NAMALWA (cell line): ENCODE measurements around the gene NPC1L1.
"Not testable (repeated sequence)": the region's sequence is repeated elsewhere in the genome, so short reads cannot be mapped to it uniquely, and the experiment has no call there.

Experiments used
- DNase-seq: peaks from one replicate; pipeline ENCODE4 v3.0.0-alpha.2; 2015; ENCODE audit warnings: low spot score

The NPC1L1 gene

DNA sequence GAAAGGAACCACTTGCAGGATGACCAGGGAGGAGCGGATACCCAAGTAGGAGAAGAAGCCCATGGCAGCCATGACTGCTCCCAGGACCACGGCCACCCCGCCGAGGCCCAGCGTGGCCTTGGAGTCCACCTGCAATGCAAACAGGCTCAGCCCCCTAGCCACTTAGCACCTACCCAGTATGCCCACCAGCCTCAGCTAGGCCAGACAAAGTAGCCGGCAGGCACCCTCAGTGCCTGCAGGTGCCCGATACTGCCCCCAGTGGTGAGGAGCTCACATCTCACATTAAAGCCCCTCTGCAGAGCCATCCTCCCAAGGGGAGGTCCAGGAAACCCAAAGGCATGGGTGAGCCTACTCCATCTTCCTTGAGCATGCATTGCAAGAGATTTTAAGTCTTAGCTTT is 6.6 kb downstream of the NPC1L1 start:
- DNase-seq = peak; percentile 88

- DNase-seq = no peak
These were observed 7.0 kb downstream of the NPC1L1 start for GRCh38 chr7:44534087-44534486.

DNA sequence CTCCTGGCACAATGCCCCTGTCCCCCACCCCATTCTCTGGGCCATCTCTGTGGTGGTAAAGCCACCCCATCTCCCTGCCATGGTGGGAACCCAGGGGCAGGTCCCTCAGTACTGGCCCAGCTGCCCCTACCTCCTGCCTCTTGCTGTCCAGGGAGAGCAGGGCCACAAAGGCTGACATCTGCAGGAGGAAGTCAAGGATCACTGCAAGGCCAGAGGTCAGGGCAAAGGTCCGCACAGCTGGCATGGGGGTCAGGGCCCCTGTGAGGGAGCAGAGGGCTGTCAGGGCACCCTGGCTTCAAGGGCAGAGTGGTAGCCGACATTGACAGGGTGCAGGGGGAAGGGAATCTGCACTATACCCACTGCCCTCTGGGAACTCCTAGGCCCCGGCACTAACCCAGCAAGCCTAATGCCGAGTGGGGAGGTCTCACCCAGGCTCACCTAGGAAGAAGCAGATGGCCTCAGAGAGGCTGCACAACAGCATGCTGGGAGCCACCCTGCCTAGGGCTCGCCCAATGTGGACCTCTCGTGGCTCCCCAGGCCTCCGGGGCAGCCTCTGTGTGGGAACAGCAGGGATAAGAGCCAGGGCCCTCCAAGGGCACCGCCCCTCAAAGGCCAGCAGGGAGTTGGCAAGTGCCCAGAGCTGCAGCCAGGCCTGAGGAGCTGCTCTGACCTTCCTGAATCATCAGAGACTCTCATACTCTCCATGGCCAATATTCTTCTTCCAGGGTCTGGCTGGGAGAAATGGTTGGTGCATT is 7.7 kb downstream of the NPC1L1 start:
- DNase-seq = no peak

- no peak for DNase-seq
These were observed 9.4 kb downstream of the NPC1L1 start for GRCh38 chr7:44531421-44532380.

GRCh38 chr7:44530990-44531389 is 10.1 kb downstream of the NPC1L1 start:
- no peak for DNase-seq

DNA sequence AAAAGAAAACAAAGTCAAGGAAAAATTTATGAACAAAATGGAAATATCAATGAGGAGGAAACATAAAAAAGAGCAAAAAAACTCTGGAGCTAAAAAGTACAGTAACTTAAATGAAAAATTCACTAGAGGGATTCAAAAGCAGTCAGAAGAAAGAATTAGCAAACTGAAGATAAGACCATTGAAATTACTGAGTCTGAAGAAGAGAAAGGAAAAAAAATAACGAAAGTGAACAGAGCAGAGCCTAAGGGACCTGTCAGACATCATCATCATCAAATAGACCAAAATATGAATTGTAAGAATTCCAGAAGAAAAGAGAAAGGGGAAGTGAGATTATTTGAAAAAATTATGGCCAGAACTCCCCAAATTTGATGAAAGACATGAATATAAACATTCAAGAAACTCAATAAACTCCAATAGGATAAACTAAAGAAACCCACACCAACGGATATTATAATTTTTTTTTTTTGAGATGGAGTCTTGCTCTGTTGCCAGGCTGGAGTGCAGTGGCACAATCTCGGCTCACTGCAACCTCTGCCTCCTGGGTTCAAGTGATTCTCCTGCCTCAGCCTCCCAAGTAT is 16.2 kb downstream of the NPC1L1 start:
- no peak for DNase-seq

GRCh38 chr7:44522315-44522714 is 18.8 kb downstream of the NPC1L1 start:
- no peak for DNase-seq

DNA sequence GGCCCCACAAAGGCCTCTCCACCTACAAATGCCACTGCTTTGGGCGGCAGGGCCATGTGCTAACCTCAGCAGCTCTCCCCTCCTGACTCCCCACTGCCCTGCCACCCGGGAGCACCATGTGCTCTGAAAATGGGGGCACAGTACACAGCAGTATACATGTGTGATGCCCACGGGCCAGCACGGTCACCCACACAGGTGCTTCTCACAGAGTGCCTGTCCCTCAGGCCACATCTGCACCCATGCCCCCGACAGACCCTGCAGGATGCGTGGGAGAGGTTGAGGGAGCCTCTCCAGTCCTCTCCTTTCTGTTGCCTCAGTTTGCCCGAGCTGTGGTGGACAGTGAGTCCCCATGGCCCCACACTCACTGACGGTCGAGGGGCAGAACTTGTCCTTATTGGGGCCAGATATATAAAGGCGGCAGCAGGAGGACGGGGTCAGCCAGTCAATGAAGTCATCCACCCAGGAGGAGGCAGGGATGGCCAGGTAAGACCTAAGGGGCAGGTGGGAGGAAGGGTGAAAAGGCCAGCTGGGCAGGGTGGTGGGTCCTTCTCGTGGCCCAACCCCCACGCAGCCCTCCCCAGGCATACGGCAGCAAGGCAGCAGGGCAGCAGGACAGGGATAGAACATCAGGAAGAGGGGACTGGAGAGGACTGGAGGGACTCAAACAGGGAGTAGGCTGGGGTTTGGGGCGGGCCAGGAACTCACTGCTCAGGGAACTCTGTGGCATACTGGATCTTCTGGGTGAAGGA is 19.6 kb downstream of the NPC1L1 start:
- DNase-seq = no peak

DNA sequence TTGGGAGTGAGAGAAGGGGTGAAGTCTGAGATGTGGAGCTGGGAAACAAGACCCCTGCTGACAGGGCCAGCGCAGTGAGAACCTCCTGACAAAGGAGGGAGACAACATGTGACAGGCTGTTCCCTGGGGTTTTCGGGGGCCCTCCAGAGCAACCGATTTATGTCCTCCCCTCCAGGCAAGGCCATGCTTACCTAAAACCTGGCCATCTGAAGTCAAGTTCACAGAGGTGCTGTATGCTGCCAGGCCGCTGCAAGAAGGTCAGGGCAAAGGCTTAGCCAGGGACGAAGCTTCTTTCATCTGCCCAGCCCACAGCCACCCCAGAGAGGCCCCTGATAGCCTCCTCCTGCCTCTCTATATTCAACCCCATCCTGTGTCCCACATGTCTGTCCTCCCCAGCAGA is 20.6 kb downstream of the NPC1L1 start:
- DNase-seq = no peak

DNA sequence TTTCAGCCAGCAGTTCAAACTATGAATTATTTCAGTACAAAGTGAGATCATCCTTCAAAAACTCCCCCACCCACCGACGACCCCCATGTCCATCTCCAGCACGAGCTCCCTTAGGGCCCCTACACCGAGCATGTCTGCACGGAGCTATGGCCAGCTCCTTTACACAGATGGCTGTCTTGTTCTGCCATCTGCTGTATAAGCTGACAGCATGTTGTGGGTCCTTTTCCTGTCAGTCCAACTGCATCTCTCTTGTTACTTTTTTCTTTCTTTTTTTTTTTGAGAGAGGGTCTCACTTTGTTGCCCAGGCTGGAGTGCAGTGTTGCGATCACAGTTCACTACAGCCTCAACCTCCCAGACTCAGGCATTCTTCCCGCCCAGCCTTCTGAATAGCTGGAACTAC is 21.6 kb downstream of the NPC1L1 start:
- DNase-seq = no peak

GRCh38 chr7:44518761-44519160 is 22.4 kb downstream of the NPC1L1 start:
- no peak for DNase-seq

DNA sequence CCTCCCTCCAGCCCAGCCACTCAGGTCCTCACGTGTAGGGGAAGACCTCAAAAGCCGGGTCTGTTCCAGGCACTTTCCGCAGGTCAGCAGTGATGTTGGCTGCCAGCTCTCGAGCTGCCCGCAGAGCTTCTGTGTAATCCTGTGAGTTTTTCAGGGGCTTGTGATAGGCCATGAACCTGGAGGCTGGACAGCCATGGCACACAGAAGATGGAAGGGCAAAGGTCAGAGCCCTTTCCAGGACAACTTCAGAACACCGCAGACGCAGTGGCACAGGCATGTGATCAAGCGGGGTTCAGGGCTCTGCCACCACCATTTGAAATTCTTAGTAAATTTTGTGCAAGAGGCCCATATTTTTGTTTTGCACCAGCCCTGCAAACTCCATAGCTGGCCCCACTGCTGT is 24.0 kb downstream of the NPC1L1 start:
- DNase-seq = no peak

DNA sequence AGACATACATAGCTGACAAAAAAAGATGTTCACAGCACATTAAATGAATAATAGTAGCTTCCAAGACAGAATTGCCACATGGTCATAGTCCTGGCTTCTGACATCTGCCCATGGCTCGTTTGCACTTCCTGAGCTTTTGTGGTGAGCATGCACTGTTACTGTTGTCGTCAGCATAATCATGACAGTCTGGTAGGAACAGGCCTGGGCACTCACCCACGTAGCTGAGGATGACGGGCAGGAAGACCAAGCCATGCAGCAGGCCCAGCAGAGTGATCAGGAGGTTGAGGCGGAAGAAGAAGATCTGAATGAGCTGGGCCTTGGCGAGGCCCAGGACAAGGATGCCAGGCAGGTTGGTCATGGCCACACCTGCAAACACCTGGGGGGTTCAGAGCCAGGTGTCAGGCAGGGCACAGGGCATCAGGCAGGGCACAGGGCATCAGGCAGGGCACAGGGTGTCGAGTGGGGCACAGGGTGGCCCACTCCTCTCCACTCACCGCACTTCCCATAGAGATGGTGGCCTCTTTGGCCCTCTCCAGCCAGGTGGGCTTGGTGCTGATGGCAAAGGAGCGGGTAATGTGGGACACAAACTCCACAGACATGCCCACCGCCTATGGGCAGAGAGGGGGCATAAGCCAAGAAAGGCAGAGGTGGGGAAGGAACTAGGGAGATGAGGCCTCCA is 25.4 kb downstream of the NPC1L1 start:
- DNase-seq = no peak

- no peak for DNase-seq
These were observed 28.4 kb downstream of the NPC1L1 start for GRCh38 chr7:44512736-44513135.

DNA sequence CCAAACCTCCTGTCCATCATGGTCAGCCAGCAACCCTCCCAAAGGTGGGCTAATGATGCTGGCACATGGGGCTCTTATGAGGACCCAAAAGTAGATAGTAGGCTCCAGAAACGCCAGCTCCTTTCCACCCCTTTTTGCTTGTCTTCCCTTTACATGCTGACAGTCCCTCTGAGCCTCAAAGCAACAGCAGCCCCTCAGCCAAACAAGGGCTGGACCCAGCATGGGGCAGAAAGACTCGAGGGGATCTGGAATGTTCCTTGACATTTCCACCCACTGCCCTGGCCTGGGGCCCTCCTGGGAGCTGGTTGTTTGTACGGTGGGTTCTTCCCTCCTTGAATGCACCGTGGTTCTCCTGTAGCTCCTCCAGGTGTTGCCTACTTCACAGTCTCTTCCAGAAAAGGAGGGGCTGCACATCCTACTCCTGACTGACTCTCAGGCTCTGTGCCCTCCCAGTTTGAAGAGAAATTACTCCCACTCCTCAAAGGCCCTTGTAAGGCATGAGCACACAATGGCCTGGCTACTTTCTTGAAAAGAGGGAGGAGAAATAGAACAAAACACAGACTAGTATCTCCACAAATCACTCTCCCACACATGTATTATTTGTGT is 29.2 kb downstream of the NPC1L1 start:
- no peak for DNase-seq

DNA sequence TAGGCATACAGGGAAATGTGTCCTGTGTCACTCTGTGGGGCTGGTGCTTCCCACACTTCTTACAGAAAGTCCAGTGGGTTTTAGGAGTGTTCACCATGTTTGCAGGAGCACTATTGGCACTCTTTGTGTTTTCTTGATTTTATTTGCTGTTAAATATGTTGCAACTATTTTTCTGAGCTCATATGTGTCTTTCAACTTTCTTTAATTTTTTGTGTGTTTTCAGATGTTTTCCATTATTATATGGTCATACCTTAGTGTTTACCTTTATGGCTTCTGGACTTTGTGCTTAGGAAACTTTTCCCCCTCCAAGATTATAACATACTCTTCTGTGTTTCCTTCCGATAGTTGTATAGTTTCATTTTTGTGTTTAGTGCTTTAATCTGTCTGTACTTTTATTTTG is 29.9 kb downstream of the NPC1L1 start:
- DNase-seq = no peak

GRCh38 chr7:44508328-44509030 is 32.7 kb downstream of the NPC1L1 start:
- DNase-seq = no peak

DNA sequence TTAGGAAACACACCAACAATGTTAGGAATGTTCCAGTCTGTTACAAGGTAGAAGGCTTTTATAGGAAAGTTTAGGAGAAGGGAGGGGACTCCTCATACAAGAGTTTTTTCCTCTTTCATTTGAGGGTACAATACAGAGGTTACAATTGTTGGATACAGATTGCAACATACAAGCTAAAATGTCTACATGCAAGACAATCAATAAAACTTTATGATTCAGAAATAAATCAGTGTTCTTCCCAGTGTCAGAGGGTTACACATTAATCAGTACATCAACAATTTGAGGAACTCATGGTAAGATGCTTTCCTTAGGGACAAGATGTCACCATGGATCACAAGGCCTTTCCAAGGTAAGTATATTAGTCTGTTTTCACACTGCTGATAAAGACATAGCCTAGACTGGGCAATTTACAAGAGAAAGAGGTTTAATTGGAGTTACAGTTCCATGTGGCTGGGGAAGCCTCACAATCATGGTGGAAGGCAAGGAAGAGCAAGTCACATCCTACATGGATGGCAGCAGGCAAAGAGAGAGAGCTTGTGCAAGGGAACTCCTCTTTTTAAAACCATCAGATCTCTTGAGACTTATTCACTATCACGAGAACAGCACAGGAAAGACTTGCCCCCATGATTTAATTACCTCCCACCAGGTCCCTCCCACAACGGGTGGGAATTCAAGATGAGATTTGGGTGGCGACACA is 34.4 kb downstream of the NPC1L1 start:
- DNase-seq = not testable (repeated sequence)

DNA sequence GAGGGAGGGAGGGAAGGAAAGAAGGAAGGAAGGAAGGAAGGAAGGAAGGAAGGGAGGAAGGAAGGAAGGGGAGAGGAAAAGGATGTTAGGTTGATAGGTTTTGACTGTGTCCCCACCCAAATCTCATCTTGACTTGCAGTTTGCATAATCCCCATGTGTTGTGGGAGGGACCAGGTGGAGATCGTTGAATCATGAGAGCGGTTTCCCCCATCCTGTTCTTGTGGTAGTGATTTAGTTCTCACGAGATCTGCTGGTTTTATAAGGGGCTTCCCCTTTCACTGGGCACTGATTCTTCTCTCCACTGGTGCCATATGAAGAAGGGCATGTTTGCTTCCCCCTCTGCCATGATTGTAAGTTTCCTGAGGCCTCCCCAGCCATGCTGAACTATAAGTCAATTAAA is 35.5 kb downstream of the NPC1L1 start:
- peak; percentile 48 for DNase-seq
